GM21786 (cell line): ENCODE results near the gene CDYL.

ENCODE experiments used
- ATAC-seq: cut with Tn5 transposase; IDR thresholded peaks from one replicate; pipeline ENCODE4 v1.9.1; 2021; ENCODE audit not compliant: unreplicated experiment

Gene CDYL

GRCh38 chr6:4879741-4880275 is 103.6 kb downstream of the CDYL start:
- peak; percentile 54 for ATAC-seq

DNA sequence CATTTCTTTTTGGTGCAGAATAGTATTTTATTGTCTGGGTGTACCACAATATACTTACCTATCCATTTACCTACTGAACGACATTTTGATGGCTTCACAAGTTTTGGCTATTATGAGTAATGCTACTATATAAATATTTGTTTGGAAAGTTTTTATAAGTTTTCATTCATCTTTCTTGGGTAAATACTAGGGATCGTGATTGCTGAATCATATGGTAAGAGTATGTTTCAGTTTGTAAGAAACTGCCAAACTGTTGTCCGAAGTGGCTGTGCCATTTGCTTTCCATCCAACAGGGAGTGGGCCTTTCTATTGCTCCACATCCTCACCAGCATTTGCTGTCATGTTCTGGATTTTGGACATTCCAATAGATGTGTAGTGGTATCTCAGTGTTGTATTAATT is 104.2 kb downstream of the CDYL start:
- no peak for ATAC-seq

DNA sequence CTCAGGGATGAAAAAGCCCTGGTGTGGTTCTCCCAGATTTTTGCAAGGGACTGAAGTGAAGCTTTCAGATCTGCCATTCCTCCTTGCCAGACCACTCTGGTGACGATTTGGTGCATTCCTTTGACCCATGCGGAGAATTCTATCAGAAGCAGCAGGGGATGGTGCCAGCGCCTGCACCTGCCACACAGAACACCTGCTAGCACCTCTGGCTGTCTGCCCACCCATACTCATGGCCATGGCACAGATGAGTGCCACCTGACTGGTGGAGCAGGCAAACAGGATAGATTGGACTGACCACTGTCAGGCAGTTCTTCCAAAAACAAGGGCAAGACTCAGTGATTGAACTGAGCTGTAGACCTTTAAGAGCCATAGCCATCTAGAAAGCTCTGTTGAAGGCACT is 107.1 kb downstream of the CDYL start:
- no peak for ATAC-seq

- no peak for ATAC-seq
Measured at GRCh38 chr6:4884646-4885340, 108.6 kb downstream of the CDYL start.

DNA sequence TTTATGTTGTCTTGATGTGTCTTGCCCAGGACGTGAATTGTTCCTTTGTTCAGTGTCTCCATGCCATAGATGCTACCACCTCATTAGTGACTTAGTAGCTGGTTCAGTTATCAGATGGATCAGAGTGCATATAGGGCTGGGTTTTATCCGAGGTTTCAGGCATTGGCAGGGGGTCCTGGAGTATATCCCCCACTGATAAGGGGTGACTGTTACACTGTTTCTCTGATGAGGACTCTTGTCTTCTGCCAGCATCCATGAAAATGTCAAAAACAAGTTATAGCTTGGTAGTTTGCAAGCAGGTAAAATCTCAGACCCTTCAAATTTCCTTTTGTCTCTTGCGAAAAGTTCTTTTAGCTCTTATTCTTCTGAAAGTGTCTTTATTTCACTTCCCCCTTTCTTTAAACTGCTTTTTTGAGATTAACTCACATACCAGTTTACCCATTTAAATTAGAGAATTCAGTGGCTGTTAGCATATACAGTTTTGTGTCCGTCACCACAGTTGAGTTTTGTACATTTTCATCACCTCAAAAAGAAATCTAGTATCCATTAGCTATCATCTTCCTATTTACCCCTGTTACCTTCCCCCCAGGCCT is 109.2 kb downstream of the CDYL start:
- no peak for ATAC-seq

- ATAC-seq, result no peak
Measured at GRCh38 chr6:4888841-4889240, 112.6 kb downstream of the CDYL start.

DNA sequence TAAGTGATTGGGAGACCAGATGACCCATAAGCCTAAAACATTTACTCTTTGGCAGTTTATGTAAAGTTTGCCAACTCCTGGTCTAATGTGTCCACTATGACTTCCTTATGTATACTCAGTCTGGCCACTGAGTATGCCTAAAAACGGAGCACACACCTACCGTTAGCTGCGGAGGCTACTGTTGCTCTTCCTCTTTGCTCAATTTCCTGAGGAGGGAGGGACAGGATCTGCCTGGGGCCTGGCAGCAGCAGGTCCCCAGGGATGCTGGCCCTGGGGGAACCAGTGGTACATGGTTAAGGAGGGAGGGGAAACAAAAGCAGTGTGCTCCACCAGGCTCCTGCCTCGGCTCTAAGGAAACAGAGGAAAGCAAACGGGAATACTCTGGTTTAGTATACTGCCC is 113.5 kb downstream of the CDYL start:
- no peak for ATAC-seq

DNA sequence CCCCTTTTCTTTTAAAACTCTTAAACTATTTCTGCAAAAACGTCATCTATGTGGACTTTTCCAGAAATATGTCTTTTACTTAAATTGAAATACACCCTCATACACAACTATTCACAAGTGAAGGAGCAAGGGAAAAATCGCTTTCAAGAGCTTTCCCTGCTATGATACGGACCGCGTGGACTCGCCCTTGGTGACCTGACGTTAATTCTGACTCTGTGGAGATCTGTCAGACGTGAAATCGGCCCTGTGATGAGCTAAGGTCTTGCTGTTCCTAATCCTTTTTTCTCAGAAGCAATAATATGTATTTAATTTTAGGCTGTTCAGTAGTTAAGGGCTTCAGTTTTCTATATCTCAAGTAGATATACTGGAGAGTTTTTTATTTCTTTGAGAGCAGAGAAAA is 114.0 kb downstream of the CDYL start:
- no peak for ATAC-seq

DNA sequence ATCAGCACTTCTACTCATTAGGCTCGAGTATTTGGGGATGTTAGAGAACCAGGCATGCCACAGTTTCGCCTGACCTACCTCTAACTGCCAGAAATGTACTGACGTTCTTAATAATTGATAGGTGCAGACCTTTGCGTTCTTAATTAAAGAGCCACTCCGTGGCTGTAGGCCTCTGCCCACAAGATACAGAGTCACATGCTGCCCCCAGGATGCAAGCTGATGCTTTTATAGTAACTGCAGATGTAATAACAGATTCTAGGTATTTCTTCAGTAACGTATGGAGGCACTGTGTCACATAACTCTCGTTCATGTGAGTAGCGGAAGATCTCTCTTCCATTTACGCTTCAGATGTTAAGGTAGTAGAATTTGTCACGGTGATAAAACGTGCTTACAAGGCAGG is 114.4 kb downstream of the CDYL start:
- ATAC-seq, result no peak

GRCh38 chr6:4891141-4891540 is 114.9 kb downstream of the CDYL start:
- ATAC-seq, result no peak

DNA sequence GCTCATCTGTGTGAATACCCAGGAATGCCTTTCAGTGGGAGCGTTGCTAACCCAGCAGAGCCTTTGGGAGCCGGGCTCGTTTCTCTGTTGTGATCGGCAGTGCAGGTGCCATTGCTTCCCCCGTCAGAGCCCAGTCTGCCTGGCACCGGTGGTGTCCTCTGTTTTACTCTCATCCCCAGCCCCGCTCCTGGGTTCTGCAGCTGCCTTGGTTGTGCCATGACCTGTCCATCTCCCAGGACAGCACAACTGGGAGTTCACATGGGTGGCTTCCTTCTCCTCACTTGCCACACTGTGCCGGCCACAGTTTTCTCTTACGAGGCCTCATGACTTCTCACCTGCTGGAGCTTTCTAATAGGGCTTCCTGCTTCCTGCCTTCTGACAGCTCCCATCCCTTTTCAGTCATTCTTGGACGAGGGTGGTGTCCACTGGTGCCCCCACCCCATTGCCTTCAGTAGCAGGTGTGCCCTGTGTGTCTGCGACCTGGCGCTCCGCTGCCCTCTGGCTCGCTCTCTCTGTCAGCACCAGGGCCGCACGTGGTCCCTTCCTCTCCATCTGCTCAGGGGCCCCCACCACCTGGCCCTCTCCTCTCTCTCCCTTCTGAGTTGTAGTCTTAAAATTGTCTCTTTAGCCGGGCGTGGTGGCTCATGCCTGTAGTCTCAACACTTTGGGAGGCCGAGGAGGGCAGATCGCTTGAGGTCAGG is 116.7 kb downstream of the CDYL start:
- no peak for ATAC-seq

DNA sequence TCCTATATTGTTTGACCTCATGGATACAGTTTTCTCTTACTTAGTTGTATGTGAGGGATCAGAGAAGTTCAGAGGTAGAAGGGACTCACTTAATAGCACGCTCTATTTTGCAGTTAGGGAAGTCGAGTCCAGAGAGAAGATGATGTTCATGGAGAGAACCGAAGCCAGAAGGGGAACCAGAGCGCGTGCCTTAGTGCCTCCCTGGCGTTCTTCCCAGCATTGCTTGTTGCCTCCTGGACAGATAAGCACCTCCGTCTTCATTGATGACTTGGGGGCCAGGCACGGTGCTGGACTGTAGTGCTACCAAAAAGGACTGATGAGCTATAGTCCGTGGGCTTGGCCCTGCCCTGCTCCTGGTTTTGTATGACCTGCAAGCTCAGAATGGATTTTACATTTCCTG is 117.8 kb downstream of the CDYL start:
- ATAC-seq, result no peak

DNA sequence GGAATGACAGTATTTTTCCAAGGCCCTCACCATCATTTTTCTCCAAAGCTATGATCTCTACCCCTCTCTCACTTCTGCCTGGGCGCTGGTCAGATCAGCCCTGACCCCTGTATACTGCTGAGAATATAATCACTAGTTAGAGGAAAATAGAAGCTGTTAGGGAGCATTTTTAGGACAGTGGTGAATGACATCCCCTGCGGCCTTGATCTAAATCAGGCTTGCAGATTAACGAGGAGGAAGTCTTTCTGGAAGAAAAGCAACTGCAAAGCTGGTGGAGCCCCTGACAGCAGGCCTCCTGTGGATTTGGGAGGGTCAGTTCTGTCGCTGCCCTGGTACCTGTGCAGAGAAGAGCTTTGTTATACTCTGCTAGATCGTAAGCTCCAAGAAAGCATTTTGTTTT is 119.8 kb downstream of the CDYL start:
- no peak for ATAC-seq

DNA sequence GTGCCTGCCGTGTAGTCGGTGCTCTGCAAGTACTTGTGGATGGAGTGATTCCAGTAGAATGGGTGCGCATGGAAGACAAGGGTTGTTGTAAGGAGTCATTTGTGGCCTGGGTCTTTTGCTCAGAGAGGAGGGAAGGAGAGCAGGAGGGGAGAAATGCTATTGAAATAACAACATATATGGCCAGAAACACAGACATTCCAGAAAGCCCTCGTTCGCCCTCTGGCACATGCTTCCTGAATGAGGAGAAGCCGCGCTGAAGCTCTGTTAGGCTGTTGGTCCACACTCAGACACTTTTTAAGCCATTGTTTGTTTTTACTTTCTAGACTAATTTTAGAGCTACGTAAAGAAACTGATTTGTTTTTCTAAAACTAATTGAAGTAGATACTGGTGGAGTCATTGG is 120.2 kb downstream of the CDYL start:
- ATAC-seq, result no peak

- ATAC-seq, result no peak
Measured at GRCh38 chr6:4899249-4900034, 123.2 kb downstream of the CDYL start.

DNA sequence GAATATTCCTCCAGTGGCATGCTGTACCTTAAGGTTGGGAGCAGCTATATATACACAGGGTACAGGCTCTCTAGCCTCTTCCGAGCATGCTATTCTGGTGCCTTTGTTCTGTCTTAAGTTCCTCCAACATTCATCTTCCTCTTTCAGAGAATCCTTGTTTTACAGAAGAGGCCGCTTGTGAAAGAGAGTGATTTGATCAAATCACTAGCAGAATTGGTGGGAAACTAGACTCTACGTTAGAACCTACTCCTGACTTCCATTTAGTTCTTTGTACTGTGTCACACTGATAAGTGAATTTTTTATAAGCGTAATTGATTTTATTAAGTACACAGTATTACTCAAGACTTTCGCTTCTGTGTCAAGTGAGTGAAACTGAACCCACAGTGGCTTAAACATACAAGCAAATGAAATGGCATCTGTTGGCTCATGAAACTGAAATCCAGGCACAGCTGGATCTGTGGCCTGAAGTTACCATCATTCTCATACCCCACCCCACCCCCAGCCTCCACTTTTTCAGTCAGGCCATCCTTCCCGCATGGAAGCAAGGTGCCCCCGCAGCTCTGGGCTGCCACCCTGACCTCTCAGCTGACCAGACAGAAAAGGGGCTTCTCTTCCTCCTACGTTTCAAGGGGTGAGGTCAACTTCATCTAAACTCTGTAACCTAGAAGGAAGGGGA is 125.3 kb downstream of the CDYL start:
- peak; percentile 69 for ATAC-seq

GRCh38 chr6:4902363-4902762 is 126.2 kb downstream of the CDYL start:
- no peak for ATAC-seq

DNA sequence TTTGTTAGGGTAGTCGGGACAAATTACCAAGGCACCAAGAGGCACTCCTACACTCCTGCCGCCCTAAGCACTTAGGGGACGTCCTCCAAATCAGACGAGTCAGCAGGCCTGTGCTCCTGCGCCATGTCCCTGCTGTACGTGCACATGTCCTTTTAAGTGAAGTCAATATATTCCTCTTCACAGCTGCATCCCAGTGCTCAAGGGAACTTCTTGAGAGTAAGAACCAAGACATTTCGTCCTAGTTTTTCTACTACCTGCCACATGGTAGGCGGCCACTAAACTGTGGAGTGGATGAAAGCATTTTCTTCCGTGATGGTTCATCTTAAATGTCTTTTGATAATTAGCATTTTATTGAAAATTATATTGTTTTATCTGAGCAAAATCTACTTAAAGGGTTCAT is 126.9 kb downstream of the CDYL start:
- no peak for ATAC-seq

DNA sequence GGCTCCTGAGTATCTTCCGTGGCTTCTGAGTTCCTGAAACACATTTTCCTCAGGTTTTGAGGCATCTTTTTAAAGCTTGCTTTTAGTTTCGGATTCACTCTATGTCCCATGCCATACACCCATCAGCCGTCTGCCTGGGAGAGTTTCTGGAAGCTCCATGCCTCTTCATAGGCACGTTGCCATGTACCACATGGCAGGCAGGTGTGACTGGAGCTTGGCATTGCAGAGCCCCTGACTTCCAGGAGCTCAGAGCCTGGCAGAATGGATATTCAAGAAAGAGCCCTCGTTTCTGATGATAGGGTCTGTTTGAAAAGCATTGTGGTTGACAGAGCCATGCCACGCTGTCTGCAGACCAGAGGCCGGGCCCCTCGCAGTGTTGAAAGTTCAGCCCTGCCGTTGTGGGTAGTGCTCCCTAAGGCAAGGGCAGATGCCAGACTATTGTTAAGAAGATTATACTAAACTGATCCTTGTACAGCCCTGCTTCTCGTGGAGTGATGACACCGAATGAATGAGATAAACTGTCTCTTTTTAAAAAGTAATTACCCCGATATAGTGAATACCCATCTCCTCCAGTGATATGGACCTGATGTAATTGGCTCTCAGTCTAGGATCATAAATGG is 127.7 kb downstream of the CDYL start:
- ATAC-seq, result no peak

DNA sequence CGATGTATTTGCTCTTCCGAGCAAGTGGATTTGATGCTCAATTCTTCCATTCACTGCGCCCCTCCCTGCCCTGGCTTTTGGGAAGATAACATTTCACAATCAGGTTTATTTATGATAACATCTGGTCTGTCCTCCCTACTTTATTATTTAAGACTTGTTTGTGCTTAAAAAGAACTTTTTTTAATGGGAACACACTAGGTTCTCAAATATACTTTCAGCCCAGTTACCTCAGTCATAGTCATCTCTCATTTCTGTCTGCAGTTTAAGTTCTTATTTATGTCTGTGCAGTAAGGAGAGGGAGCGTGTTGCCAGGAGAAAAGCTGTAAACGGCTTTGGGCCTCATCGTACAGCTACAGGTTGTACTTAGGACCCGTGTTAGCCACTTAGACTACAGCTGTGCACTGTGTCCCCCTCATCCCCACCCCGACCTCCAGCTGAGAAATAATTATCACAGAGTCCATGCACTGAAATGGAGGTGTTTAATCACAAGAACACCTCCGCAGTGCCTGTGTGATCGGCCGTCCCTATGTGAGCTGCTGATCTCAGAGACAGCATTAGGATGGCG is 128.3 kb downstream of the CDYL start:
- no peak for ATAC-seq
